Panc1 (cell line): ENCODE results near the gene DST.

Source experiments
- CTCF ChIP-seq: fragments of 450-650 bp; IDR thresholded peaks from 2 replicates; pipeline ENCODE4 v1.5.1; 2017; ENCODE audit warnings: mild to moderate bottlenecking
- POLR2AphosphoS5 ChIP-seq: IDR thresholded peaks from 2 replicates; pipeline ENCODE4 v1.6.1; 2012; ENCODE audit warnings: mild to moderate bottlenecking, low read depth, low read length, moderate library complexity
- REST ChIP-seq, 2 experiments: IDR thresholded peaks; 2 replicates each; pipeline ENCODE4 v1.6.1; 2011 to 2012; ENCODE audit warnings: low read depth in 2 of 2, control low read depth in 1 of 2, low read length in 1 of 2, mild to moderate bottlenecking in 1 of 2, moderate library complexity in 1 of 2; ENCODE audit not compliant: insufficient read depth in 1 of 2
- SIN3A ChIP-seq: IDR thresholded peaks from 2 replicates; pipeline ENCODE4 v1.6.1; 2012; ENCODE audit warnings: low read depth, mild to moderate bottlenecking, low read length, moderate library complexity, borderline replicate concordance; ENCODE audit not compliant: insufficient read depth

DNA sequence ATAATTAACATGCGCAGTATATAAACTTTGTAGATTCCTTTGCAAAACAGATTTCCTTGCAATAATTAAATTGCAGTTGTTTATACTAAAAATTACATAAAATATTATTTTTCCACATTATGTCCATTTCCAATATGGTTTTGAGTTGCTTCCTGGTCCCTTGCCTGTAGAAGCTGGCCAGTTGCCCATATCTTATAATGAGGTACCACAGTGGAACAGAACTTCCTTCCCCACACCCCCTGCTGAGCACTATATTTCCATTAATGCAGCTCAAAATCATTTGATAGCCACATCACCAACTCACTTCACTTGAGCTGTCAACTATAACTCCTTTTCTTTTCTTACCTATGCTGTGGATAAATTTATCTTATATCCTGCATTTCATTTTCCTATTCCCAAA lies 194.6 kb downstream of the DST start:
- TF ChIP-seq CTCF (no peak), POLR2AphosphoS5 (no peak), REST (IDR thresholded peaks at IDR 0.05; ENCODE audit: insufficient read depth in 1 of 2, low read depth in 2 of 2, low read length in 1 of 2) (no peak), SIN3A (no peak)
